ENCODE data around the gene NAT16. TPM values are rescaled to one million over a fixed set of nuclear protein-coding genes. Genes with fewer than 3 reads are reported as not detected.

NAT16 gene
- total and polyA plus RNA-seq, 2 of the 13 experiments (the other 11 are each of a cell fraction or from before 2014, with no cell fraction given), result 0.04 TPM; not detected in 1

DNA sequence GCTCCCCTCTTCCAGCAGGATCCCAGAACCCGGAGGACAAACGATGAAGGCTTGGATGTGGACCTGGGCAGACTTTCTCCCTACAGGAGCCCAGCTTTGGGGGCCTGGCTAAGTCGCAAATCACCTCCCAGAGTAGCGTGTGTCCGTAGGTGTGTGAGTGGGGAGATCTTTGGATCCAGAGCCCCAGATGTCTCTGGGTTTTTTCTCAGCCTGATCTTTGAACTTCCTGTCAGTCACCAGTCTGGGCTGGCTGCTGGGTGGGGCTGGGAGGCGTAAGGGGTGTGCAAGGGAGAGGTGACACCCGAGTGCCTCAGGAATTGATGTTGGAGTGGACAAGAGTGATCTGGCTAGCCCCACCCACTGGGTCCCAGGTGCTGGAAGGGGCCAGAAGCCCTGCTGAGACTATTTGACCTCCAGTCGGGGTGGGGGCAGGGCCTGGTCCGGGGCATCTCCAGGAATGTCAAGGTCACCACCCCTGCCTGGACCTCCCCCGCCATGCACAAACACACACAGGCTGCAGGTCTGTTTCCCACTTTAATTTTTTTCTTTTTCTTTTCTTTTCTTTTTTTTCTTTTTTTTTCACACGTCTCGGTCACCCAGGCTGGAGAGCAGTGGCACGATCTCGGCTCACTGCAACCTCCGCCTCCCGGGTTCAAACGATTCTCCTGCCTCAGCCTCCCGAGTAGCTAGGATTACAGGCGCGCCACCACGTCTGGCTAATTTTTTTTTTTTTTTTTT, 20.9 kb upstream of the NAT16 start, which contains the start of gene MOGAT3 (continued):
- TF ChIP-seq ZNF567 (CRISPR knock-in tag; IDR thresholded peaks at IDR 0.05; ENCODE audit: borderline replicate concordance), result peak; percentile 35; the same call in 1 of the 2 replicates
- no peak for TF ChIP-seq IRF1 (CRISPR knock-in tag; IDR thresholded peaks at IDR 0.05; ENCODE audit: low read depth)
- TF ChIP-seq JDP2 (CRISPR knock-in tag; IDR thresholded peaks at IDR 0.05; ENCODE audit: borderline replicate concordance), result no peak; the same call in 1 of the 2 replicates
- 0 out of 2 replicates have a peak, but pooled peaks have one; percentile 40 for TF ChIP-seq TOE1 (CRISPR knock-in tag; IDR thresholded peaks at IDR 0.05)
- peak; percentile 83; the same call in 1 of the 2 replicates for TF ChIP-seq TIGD3 (CRISPR knock-in tag; IDR thresholded peaks at IDR 0.05; ENCODE audit: borderline replicate concordance)
- no peak for TF ChIP-seq MTA3 (CRISPR knock-in tag; IDR thresholded peaks at IDR 0.05)
- TF ChIP-seq, protein P1, sequence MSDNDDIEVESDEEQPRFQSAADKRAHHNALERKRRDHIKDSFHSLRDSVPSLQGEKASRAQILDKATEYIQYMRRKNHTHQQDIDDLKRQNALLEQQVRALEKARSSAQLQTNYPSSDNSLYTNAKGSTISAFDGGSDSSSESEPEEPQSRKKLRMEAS (IDR thresholded peaks at IDR 0.05), result peak; percentile 69
- TF ChIP-seq NFATC3 (CRISPR knock-in tag; IDR thresholded peaks at IDR 0.05), result no peak
- no peak for TF ChIP-seq ZNF530 (CRISPR knock-in tag; IDR thresholded peaks at IDR 0.05; ENCODE audit: low read depth)
- TF ChIP-seq, protein P2, sequence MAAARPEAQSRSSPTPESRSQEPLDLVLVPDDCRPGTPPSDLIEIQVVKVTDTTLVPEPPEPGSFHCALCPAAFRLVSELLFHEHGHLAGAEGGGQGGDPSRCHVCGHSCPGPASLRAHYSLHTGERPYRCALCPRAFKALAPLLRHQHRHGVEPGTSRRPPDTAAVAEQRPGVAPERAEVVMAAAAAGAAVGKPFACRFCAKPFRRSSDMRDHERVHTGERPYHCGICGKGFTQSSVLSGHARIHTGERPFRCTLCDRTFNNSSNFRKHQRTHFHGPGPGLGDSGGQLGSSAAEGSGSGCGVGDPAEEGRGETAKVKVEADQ (CRISPR knock-in tag; IDR thresholded peaks at IDR 0.05; ENCODE audit: borderline replicate concordance), result no peak
- TF ChIP-seq MYPOP (CRISPR knock-in tag; IDR thresholded peaks at IDR 0.05), result peak; percentile 57; the same call in 1 of the 2 replicates
- TF ChIP-seq NFYB (CRISPR knock-in tag; IDR thresholded peaks at IDR 0.05), result no peak
- no peak for TF ChIP-seq TCF7L2 (IDR thresholded peaks at IDR 0.05; ENCODE audit: low read depth, low read length)
- TF ChIP-seq, protein P3, sequence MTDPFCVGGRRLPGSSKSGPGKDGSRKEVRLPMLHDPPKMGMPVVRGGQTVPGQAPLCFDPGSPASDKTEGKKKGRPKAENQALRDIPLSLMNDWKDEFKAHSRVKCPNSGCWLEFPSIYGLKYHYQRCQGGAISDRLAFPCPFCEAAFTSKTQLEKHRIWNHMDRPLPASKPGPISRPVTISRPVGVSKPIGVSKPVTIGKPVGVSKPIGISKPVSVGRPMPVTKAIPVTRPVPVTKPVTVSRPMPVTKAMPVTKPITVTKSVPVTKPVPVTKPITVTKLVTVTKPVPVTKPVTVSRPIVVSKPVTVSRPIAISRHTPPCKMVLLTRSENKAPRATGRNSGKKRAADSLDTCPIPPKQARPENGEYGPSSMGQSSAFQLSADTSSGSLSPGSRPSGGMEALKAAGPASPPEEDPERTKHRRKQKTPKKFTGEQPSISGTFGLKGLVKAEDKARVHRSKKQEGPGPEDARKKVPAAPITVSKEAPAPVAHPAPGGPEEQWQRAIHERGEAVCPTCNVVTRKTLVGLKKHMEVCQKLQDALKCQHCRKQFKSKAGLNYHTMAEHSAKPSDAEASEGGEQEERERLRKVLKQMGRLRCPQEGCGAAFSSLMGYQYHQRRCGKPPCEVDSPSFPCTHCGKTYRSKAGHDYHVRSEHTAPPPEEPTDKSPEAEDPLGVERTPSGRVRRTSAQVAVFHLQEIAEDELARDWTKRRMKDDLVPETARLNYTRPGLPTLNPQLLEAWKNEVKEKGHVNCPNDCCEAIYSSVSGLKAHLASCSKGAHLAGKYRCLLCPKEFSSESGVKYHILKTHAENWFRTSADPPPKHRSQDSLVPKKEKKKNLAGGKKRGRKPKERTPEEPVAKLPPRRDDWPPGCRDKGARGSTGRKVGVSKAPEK (CRISPR knock-in tag; IDR thresholded peaks at IDR 0.05; ENCODE audit: borderline replicate concordance), result no peak
- TF ChIP-seq SIN3B (IDR thresholded peaks at IDR 0.05; ENCODE audit: low read length), result no peak
- no peak for TF ChIP-seq ZNF589 (CRISPR knock-in tag; conservative IDR thresholded peaks at IDR 0.05)
- TF ChIP-seq GATAD2A (CRISPR knock-in tag; IDR thresholded peaks at IDR 0.05), result peak; percentile 85
- TF ChIP-seq ZNF557 (CRISPR knock-in tag; IDR thresholded peaks at IDR 0.05), result no peak
- peak; percentile 29; the same call in 1 of the 2 replicates for TF ChIP-seq SP140L (CRISPR knock-in tag; IDR thresholded peaks at IDR 0.05; ENCODE audit: borderline replicate concordance)
- no peak for TF ChIP-seq PCBP2 (optimal IDR thresholded peaks at IDR 0.05; ENCODE audit: low read depth, low read length, poor library complexity, severe bottlenecking)
- TF ChIP-seq KLF6 (CRISPR knock-in tag; IDR thresholded peaks at IDR 0.05), result no peak
